ENCODE results near the gene SYNGR3. TPM values are rescaled to one million over a fixed set of nuclear protein-coding genes. Genes with fewer than 3 reads are reported as not detected.

SYNGR3 gene
- total and polyA plus RNA-seq, 2 of the 13 experiments (the other 11 are each of a cell fraction or from before 2014, with no cell fraction given) = 0.97 to 5.7 TPM

- peak; percentile 66; the same call in 1 of the 2 replicates for TF ChIP-seq IKZF5 (CRISPR knock-in tag; IDR thresholded peaks at IDR 0.05)
- TF ChIP-seq ZNF547 (CRISPR knock-in tag; IDR thresholded peaks at IDR 0.05) = peak; percentile 65; the same call in 1 of the 2 replicates
- peak; percentile 46 for TF ChIP-seq HNRNPH1 (optimal IDR thresholded peaks at IDR 0.05; ENCODE audit: low read depth, low read length)
- no peak for TF ChIP-seq ZNF543 (CRISPR knock-in tag; IDR thresholded peaks at IDR 0.05)
- no peak for TF ChIP-seq PAX8 (CRISPR knock-in tag; IDR thresholded peaks at IDR 0.05; ENCODE audit: borderline replicate concordance)
- TF ChIP-seq SP1 (IDR thresholded peaks at IDR 0.05) = no peak
- TF ChIP-seq SP1 (CRISPR knock-in tag; IDR thresholded peaks at IDR 0.05) = peak; percentile 90
- TF ChIP-seq BHLHE40 (IDR thresholded peaks at IDR 0.05; ENCODE audit: low read length) = peak; percentile 61; the same call in 1 of the 2 replicates
- peak; percentile 56 for TF ChIP-seq ZNF407 (CRISPR knock-in tag; IDR thresholded peaks at IDR 0.05; ENCODE audit: not compliant biosample characterization)
- TF ChIP-seq CCAR2 (optimal IDR thresholded peaks at IDR 0.05; ENCODE audit: low read depth, low read length) = no peak
- TF ChIP-seq ZFP90 (CRISPR knock-in tag; IDR thresholded peaks at IDR 0.05; ENCODE audit: borderline replicate concordance) = peak; percentile 86
- TF ChIP-seq MYNN (CRISPR knock-in tag; IDR thresholded peaks at IDR 0.05; ENCODE audit: low read depth) = no peak
- 0 out of 2 replicates have a peak, but pooled peaks have one; percentile 27 for TF ChIP-seq HNF1B (CRISPR knock-in tag; IDR thresholded peaks at IDR 0.05)
These were observed 14.3 kb downstream of the SYNGR3 start (continued) for GRCh38 chr16:2003827-2004641.

All from HepG2 (cell line).